Measurements from ENCODE around the gene KIF2C. TPM values are rescaled to one million over a fixed set of nuclear protein-coding genes. Genes with fewer than 3 reads are reported as not detected.

KIF2C gene
- 1.1 and 3.6 TPM in 2 replicates for total RNA-seq

GRCh38 chr1:44739307-44740178, at the start of gene KIF2C:
Gene KIF2C (plus strand): TSS chr1:44739837. CDS start chr1:44739933, 96 bp downstream.

GRCh38 chr1:44730741-44731512, 8.7 kb upstream of the KIF2C start, which contains the start of gene RNU5D-1:
Gene RNU5D-1 (minus strand): TSS chr1:44731170.

GRCh38 chr1:44775078-44775929, 35.7 kb downstream of the KIF2C start, which contains the start of gene RPS8:
Gene RPS8 (plus strand): TSS chr1:44775540. CDS start chr1:44775597, 57 bp downstream.

GRCh38 chr1:44788120-44788860, 48.7 kb downstream of the KIF2C start, which contains the start of gene BEST4:
Gene BEST4 (minus strand): TSS chr1:44788170. CDS start chr1:44787705, 465 bp downstream.

GRCh38 chr1:44799770-44800584, 60.3 kb downstream of the KIF2C start, which contains the start of gene PLK3:
Gene PLK3 (plus strand): TSS chr1:44800377. CDS start chr1:44800464, 87 bp downstream.

GRCh38 chr1:44806704-44807363, 67.2 kb downstream of the KIF2C start, which contains the start of gene DYNLT4:
Gene DYNLT4 (minus strand): TSS chr1:44807351. CDS start chr1:44806668, 683 bp downstream.

GRCh38 chr1:44808063-44808937, 68.7 kb downstream of the KIF2C start, which contains the start of gene BTBD19:
Gene BTBD19 (plus strand): TSS chr1:44808523. CDS start chr1:44808821, 298 bp downstream.

Other genes starting within 250 kb of the KIF2C start
- gene TMEM53, start 65.4 kb upstream of the KIF2C start, total RNA-seq, result 3.1 and 5.5 TPM in 2 replicates
- gene ARMH1, start 65.1 kb upstream of the KIF2C start, total RNA-seq, result 1.1 TPM in 1 of 2 replicates, not detected in the other
- gene RNU5D-1, start 8.7 kb upstream of the KIF2C start, total RNA-seq, result not detected in 2 replicates
- 2,442 and 4,378 TPM in 2 replicates for gene RPS8, start 35.7 kb downstream of the KIF2C start, total RNA-seq
- gene BEST4, start 48.3 kb downstream of the KIF2C start, total RNA-seq, result under 0.01 TPM in 1 of 2 replicates, not detected in the other
- gene PLK3, start 60.5 kb downstream of the KIF2C start, total RNA-seq, result 15.1 and 30.6 TPM in 2 replicates
- gene DYNLT4, start 67.5 kb downstream of the KIF2C start, total RNA-seq, result 0.24 TPM in 1 of 2 replicates, not detected in the other
- gene BTBD19, start 68.7 kb downstream of the KIF2C start, total RNA-seq, result 0.64 and 1.9 TPM in 2 replicates
- gene PTCH2, start 103.4 kb downstream of the KIF2C start, total RNA-seq, result not detected in 2 replicates
- 29.4 and 32.6 TPM in 2 replicates for gene EIF2B3, start 246.8 kb downstream of the KIF2C start, total RNA-seq